GM18867 (cell line): ENCODE results near the gene SKOR2.
"Not testable (repeated sequence)": the region's sequence is repeated elsewhere in the genome, so short reads cannot be mapped to it uniquely, and the experiment has no call there.

Experiments
- ATAC-seq: cut with Tn5 transposase; IDR thresholded peaks from one replicate; pipeline ENCODE4 v1.9.1; 2021; ENCODE audit warnings: mild to moderate bottlenecking, moderate library complexity; ENCODE audit not compliant: unreplicated experiment

The SKOR2 gene

GRCh38 chr18:47203626-47204464 lies 47.6 kb downstream of the SKOR2 start:
- no peak for ATAC-seq

- ATAC-seq = not testable (repeated sequence)
Measured at GRCh38 chr18:47195961-47196360, 55.5 kb downstream of the SKOR2 start.

- ATAC-seq = no peak
Measured at GRCh38 chr18:47191961-47192360, 59.5 kb downstream of the SKOR2 start.

GRCh38 chr18:47187721-47188120 lies 63.7 kb downstream of the SKOR2 start:
- no peak for ATAC-seq

GRCh38 chr18:47184419-47185050 lies 66.9 kb downstream of the SKOR2 start:
- no peak for ATAC-seq

- ATAC-seq = not testable (repeated sequence)
Measured at GRCh38 chr18:47182156-47182555, 69.3 kb downstream of the SKOR2 start.

- no peak for ATAC-seq
Measured at GRCh38 chr18:47180765-47181164, 70.7 kb downstream of the SKOR2 start.

- ATAC-seq = no peak
Measured at GRCh38 chr18:47179520-47179919, 71.9 kb downstream of the SKOR2 start.

GRCh38 chr18:47175898-47176575 lies 75.4 kb downstream of the SKOR2 start, which contains the start of gene IER3IP1:
IER3IP1 (minus strand) TSS chr18:47176364; CDS start chr18:47176277, 87 bp downstream.
- ATAC-seq = peak; percentile 89

GRCh38 chr18:47175283-47175897 lies 76.1 kb downstream of the SKOR2 start:
- ATAC-seq = peak; percentile 7

- no peak for ATAC-seq
Measured at GRCh38 chr18:47174545-47175116, 76.8 kb downstream of the SKOR2 start.

GRCh38 chr18:47172476-47172875 lies 79.0 kb downstream of the SKOR2 start:
- ATAC-seq = no peak

GRCh38 chr18:47168913-47169312 lies 82.5 kb downstream of the SKOR2 start:
- ATAC-seq = no peak

GRCh38 chr18:47168509-47168908 lies 83.0 kb downstream of the SKOR2 start:
- ATAC-seq = no peak

GRCh38 chr18:47166294-47166693 lies 85.2 kb downstream of the SKOR2 start:
- no peak for ATAC-seq

GRCh38 chr18:47163241-47163640 lies 88.2 kb downstream of the SKOR2 start:
- ATAC-seq = peak; percentile 77

- ATAC-seq = no peak
Measured at GRCh38 chr18:47160256-47160655, 91.2 kb downstream of the SKOR2 start.

GRCh38 chr18:47158404-47158803 lies 93.1 kb downstream of the SKOR2 start:
- ATAC-seq = not testable (repeated sequence)
